D721Med (cell line): ENCODE results near the gene TMED4.

Source experiments
- DNase-seq: peaks from one replicate; pipeline ENCODE4 v3.0.0; 2011; ENCODE audit warnings: low spot score; ENCODE audit not compliant: insufficient read length
- FAIRE-seq: peaks from 2 replicates; lab custom pipeline; 2011; peaks lifted over from hg19 to GRCh38; lab: Jason Lieb, UNC
- CTCF ChIP-seq: IDR thresholded peaks from 2 replicates; pipeline ENCODE4 v1.5.1; 2012; ENCODE audit warnings: mild to moderate bottlenecking, control low read depth; ENCODE audit not compliant: insufficient read depth; ENCODE audit errors: missing control alignments

Gene TMED4

GRCh38 chr7:44581879-44582603, at the start of gene TMED4:
TMED4 (minus strand) TSS chr7:44582231; CDS start chr7:44582206, 25 bp downstream.
- FAIRE-seq: no peak
- peak; percentile 98 for DNase-seq
- TF ChIP-seq CTCF: no peak

GRCh38 chr7:44631458-44632115, 49.6 kb upstream of the TMED4 start:
- no peak for TF ChIP-seq CTCF
- DNase-seq: no peak
- FAIRE-seq: no peak

- no peak for TF ChIP-seq CTCF
- DNase-seq: no peak
- no peak for FAIRE-seq
These were observed 48.9 kb upstream of the TMED4 start for GRCh38 chr7:44630792-44631457.

- DNase-seq: no peak
- FAIRE-seq: no peak
- no peak for TF ChIP-seq CTCF
These were observed 47.9 kb upstream of the TMED4 start for GRCh38 chr7:44629829-44630522.

- no peak for TF ChIP-seq CTCF
- DNase-seq (no peak), FAIRE-seq (no peak)
These were observed 44.6 kb upstream of the TMED4 start for GRCh38 chr7:44626620-44627019.

GRCh38 chr7:44625526-44626471, 43.8 kb upstream of the TMED4 start:
- FAIRE-seq (no peak), DNase-seq (no peak)
- no peak for TF ChIP-seq CTCF
